ENCODE measurements around the gene NDUFS8. TPM values are rescaled to one million over a fixed set of nuclear protein-coding genes. Genes with fewer than 3 reads are reported as not detected.

The NDUFS8 gene
- polyA plus RNA-seq, 1 donor, result 70.6 TPM

GRCh38 chr11:68014947-68015447 lies 15.5 kb upstream of the NDUFS8 start:
- DNase-seq, result no peak

DNA sequence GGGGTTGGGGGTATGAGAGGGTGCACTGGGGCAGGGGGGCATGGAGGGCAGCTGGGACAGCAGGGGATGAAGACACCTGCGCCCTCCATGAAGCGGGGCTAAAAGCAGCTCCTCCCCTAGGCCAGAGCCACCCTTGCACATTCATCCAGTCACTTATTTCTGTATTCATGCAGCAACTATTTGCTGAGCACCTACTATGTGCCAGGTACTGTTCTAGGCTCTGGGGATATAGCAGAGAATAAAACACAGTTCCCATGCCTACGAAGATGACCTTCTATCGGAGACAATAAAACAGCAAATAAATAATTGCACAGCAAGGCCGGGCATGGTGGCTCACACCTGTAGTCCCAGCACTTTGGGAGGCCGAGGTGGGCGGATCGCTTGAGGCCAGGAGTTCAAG lies 15.0 kb upstream of the NDUFS8 start:
- DNase-seq, result no peak

DNA sequence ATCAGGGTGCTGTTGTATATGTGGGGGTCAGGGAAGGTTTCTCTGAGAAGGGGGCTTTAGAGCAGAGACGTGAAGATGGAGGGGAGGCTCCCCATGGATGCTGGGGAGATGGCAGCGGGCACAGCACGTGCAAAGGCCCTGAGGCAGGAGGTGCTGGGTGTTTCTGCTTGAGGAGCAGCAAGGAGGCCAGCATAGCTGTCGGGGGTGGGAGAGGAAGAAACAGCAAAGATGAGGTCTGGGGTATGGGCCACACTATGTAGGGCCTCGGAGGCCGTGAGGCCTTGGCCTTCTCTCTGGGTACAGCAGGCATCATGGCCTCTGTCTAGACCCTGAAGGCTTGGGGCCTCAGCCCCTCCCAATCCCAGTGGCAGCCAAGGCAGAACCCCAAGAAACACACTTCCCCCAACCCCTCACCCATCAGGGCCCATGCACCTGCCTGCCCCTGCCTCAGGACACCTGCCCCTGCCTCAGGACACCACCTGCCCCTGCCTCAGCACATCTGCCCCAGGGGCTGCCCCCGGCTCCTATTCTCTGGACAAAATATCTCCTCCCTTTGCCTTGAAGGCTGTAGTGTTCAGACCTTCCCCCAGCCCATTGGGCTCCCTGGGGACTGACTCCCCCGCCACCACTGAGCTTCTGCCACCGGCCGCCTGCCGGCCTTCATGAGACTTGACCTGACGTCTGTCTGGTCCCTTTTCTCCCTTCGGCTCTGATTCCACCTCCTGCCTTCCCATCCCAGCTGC lies 14.1 kb upstream of the NDUFS8 start:
- no peak for DNase-seq

- DNase-seq, result no peak
Observed at GRCh38 chr11:68016904-68017817, 13.3 kb upstream of the NDUFS8 start.

DNA sequence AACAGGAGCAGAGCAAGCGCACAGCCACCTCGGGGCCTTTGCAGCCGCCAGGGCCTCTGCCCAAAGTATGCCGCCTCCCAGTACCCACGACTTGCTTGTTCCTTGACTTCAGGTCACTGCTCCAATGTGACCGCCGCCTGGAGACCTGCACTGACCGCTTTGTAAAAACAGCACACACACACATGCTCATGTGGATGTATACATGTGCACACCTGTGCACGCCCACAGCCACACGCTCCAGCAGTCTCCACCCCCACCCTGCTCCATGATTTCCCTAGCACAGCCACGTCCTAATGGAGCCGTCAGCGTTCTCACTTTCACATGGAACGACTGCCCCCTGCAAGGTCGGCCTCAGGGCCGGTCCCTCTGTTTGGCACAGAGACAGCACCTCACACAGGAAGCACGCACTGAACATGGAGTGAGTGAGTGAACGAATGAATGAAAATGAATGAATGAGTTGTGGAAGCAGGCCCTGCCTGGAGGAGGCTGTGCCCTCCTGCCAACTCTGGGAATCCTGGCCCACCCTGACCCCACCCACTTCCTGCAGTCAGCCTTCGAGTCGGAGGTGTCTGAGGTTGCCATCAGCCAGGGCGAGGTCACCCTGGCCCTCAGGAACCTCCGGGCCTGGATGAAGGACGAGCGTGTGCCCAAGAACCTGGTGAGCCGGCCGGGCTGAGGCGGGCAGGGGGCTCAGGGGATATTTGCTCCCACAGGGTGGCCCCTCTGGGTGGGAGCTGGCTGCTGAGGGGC lies 12.3 kb upstream of the NDUFS8 start:
- no peak for DNase-seq

DNA sequence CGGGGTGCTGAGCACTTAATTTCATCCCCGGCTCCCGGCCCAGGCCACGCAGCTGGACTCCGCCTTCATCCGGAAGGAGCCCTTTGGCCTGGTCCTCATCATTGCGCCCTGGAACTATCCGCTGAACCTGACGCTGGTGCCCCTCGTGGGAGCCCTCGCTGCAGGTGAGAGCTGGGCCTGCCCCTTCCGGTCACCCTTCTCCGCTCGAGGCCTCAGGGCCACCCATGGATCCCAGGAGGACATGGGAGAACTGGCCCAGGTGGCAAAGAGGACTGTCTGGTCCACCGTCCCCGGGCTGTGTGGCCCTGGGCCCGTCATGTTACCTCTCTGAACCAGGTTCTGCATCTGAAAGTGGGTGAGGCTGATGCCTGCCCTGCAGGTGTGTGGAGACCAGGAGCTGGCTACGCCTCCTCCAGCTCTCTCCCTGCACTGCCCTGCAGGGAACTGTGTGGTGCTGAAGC lies 11.7 kb upstream of the NDUFS8 start:
- no peak for DNase-seq

DNA sequence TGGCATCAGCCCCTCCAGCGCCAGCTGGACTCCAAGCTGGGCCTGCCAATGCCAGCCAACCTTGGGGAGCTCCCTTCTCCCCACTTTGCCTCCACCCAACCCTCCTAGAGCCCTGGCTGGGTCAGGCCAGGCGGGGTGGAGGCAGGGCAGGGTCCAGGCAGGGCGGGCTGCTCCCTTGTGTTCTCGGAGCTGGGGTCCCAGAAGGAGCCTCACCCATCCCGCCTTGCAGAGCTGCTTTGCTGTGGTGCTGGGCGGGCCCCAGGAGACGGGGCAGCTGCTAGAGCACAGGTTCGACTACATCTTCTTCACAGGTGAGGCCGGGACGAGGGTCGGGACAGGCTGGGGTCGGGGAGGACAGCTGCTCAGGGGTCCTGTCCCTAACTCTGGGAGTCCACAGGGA lies 11.0 kb upstream of the NDUFS8 start:
- no peak for DNase-seq

DNA sequence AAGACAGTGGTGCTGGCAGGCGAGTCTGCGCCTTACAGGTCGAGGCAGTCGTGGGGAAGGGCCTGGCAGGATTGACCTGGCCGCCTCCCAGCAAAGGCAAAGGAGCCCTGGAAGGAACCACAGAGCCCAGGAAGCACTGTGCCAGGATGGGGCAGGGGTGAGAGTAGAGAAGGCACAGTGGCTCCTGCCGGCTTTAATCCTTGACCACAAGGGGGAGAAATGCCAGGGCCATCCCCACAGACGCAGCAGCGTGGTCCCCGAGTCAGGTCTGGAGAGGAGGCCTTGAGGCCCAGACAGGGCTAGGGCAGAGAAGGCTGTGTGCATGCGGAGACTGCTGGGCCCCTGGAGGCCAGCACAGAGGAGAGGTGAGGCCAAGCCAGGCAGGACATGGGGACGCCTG lies 9.9 kb upstream of the NDUFS8 start:
- DNase-seq, result no peak

GRCh38 chr11:68021167-68021787 lies 9.2 kb upstream of the NDUFS8 start:
- no peak for DNase-seq

DNA sequence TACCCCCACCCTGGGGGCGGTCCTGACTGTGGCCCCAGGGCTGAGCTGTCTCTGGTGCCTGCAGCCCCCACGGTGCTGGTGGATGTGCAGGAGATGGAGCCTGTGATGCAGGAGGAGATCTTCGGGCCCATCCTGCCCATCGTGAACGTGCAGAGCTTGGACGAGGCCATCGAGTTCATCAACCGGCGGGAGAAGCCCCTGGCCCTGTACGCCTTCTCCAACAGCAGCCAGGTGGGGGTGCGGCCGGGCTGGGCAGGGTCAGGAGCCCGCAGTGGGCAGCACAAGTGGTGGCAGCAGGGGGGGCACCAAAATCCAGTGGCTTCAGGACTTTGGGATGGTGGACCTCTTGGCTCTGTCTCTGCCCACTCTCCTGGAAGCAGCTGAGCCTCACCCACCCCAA lies 8.0 kb upstream of the NDUFS8 start:
- no peak for DNase-seq

GRCh38 chr11:68024508-68024907 lies 6.0 kb upstream of the NDUFS8 start:
- DNase-seq, result no peak

DNA sequence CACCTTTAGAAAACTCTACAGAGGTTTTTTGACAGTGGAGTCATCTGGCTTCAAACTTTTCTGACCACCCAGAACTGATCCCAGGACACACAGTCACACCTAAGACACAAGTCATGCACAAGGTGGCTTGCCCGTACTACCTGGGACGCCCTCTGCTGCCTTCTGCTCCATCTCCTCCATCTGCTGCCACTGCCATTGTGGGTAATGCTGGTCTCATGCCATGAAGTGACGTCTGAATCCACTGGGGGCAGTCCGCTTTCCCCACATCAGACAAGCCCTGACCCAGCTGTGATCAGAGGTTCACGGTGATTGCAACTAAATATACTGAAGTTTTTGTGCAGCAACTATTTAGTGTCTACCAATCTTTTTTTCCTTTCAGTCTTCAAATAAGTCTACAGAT lies 5.4 kb upstream of the NDUFS8 start:
- no peak for DNase-seq

GRCh38 chr11:68026391-68027105 lies 3.9 kb upstream of the NDUFS8 start:
- no peak for DNase-seq

GRCh38 chr11:68027667-68028066 lies 2.8 kb upstream of the NDUFS8 start:
- DNase-seq, result no peak

DNA sequence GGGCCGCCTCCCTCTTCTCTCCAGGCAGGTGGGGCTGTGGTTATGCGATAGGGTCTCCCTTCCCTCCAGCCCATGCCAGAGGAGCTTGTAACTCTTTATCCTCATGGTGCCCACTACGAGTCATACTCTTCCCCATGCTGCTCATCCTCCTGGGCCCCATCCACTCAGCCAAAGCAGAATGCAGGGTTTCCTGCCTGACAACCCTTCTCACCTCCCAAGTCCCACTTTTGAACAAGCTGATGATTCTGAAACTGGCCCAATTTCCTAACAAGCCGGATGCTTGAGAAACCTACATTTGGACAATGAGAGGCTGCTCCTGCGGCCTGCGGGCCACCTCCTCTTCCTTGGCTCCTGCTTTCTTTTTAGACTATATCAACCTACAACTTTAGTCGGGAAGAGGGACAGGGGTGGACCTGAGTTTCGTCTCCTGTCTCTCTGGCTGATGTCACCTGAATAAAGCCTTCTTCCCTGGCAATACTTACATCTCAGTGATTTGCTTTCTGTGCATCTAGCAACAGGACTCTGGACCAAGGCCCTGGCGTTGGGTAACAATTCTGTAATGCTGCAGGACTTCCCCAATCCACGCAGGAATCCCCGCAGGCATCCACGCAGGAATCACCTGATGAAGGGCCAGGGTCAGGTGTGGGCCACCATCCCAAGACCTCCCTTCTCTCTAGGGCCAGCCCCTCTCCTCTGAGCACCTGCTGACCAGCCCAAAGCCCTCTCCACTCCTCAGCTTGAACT lies 1.5 kb upstream of the NDUFS8 start:
- DNase-seq, result no peak

GRCh38 chr11:68031144-68031464 lies 623 bp downstream of the NDUFS8 start:
- DNase-seq, result no peak

DNA sequence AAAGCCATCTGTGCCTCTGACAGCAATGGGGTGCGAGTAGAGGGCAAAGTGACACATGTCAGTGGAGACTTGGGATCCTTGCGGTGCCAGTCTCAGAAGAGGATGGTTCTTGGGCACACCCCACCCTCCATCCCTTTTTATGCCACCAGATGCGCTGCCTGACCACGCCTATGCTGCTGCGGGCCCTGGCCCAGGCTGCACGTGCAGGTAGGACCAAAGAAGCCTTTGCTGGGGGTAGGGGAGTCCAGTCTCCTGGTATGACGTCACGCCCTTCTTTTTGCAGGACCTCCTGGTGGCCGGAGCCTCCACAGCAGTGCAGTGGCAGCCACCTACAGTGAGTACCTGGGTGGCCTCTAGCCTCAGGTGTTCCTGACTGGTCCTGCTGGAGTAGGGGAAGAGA lies 1.5 kb downstream of the NDUFS8 start:
- DNase-seq, result no peak

DNA sequence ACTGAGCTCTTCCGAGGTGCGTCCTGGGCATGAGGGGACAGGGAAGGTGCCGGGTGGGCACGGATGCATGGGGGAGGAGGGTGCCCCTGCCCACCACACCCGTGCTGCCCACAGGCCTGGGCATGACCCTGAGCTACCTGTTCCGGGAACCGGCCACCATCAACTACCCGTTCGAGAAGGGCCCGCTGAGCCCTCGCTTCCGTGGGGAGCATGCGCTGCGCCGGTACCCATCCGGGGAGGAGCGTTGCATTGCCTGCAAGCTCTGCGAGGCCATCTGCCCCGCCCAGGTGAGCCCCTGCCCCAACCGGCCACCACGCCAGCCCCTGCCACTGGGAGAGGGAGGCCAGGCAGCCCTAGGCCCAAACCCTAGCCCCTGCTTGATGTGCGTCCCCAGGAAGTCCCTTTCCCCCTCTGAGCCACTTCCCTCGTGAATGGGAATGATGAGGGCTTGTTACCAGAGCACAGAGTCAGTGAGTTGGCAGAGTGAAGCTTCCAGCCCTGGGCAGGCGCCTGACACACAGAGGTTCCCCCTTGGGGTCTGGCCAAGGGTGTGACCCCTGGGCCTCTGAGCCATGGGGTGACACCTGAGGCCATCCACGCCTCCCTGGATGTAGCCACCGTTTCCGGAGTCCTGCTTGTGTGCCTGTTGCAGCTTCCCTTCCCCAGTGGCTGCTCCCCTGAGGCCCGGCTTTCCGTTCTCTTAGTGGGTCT lies 2.7 kb downstream of the NDUFS8 start:
- no peak for DNase-seq

- no peak for DNase-seq
Observed at GRCh38 chr11:68033708-68034045, 3.2 kb downstream of the NDUFS8 start.

GRCh38 chr11:68035266-68035876 lies 4.9 kb downstream of the NDUFS8 start:
- no peak for DNase-seq
